Spinal cord (tissue), 10 donors: Measurements from ENCODE around the gene TTLL8. TPM values are rescaled to one million over a fixed set of nuclear protein-coding genes. Genes with fewer than 3 reads are reported as not detected.

Source experiments
- DNase-seq, 6 donors: peaks; one replicate each; pipeline versions ENCODE4 v3.0.0 to v3.0.0-alpha.2; 2013 to 2015; ENCODE audit warnings: low spot score in 6 of 6, low read depth in 4 of 6
- H3K27ac ChIP-seq: one replicate; pipeline ENCODE4 v1.5.1; 2013; ENCODE audit warnings: low read depth, low read length, control low read depth
- H3K27me3 ChIP-seq: one replicate; pipeline ENCODE4 v1.6.1; 2013; ENCODE audit warnings: low read length; ENCODE audit not compliant: control insufficient read depth, insufficient read depth
- H3K36me3 ChIP-seq: one replicate; pipeline ENCODE4 v1.6.1; 2013; ENCODE audit warnings: low read length; ENCODE audit not compliant: control insufficient read depth, insufficient read depth
- H3K4me1 ChIP-seq: one replicate; pipeline ENCODE4 v1.6.1; 2013; ENCODE audit warnings: low read length; ENCODE audit not compliant: control insufficient read depth, insufficient read depth
- H3K4me3 ChIP-seq: one replicate; pipeline ENCODE4 v1.5.1; 2013; ENCODE audit warnings: low read depth, low read length, control low read depth
- H3K9me3 ChIP-seq: one replicate; pipeline ENCODE4 v1.6.1; 2013; ENCODE audit warnings: low read length; ENCODE audit not compliant: control insufficient read depth, insufficient read depth
- WGBS: methylation state at CpG from one replicate; pipeline ENCODE4 v1.1.5; 2013; ENCODE audit warnings: missing lambda C conversion rate; ENCODE audit not compliant: insufficient coverage; 5-methylcytosine and 5-hydroxymethylcytosine counted together
- polyA plus RNA-seq, 2 donors: library from polyadenylated mRNA; unstranded; fragments of 120-200 nt; gene quantifications; one replicate each; pipeline ENCODE4 v1.2.1, GENCODE V29; 2013; ENCODE audit not compliant: insufficient read length in 2 of 2
- total RNA-seq, 2 donors: library from RNA; depleted of rRNA in 1 of 2; stranded (reverse); fragments of 120-200 nt in 1 of 2; fragments of >200 nt in 1 of 2; gene quantifications; one replicate each; pipeline versions ENCODE4 v1.2.3 to v1.2.4, GENCODE V29; 2013 to 2014
- donor health status: healthy.

The TTLL8 gene
- total and polyA plus RNA-seq, 4 donors, result not detected

- Histone ChIP-seq H3K36me3 (peaks cover 5% of the 10 kb centered on the region), H3K4me1 (peaks cover 20% of the 10 kb centered on the region), H3K9me3 (no peaks in the 10 kb centered on the region), H3K27me3 (peaks cover 12% of the 10 kb centered on the region), H3K4me3 (no peak overlapping the region), H3K27ac (no peak overlapping the region)
- no peak for DNase-seq
- WGBS, result 87% methylated on average over 17 of the region's 19 CpGs
Observed at GRCh38 chr22:49996518-49997250, 61.4 kb downstream of the TTLL8 start.

DNA sequence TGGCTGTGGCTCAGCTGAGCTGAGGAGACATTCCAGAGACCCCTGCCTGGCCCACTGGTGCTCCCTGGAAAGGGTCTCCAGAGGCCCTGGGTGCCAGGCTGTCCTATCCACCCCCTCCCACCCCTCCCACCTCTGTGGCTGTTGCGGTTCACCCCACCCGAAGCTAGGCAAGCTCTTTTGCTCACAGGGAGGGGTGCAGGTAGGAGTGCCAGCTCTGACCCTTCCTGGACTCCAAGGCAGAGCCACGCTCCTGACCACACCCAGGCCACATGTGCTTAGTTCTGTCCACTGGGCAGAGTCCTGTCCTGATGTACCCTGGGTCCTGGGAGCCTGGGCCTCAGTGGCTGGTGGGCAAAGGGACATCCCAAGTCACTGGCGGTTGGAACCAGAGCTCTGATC, 62.0 kb downstream of the TTLL8 start:
- Histone ChIP-seq H3K4me1 (peaks cover 20% of the 10 kb centered on the region), H3K27ac (no peak overlapping the region), H3K4me3 (no peak overlapping the region), H3K9me3 (peaks cover 3% of the 10 kb centered on the region), H3K36me3 (peaks cover 5% of the 10 kb centered on the region), H3K27me3 (peaks cover 12% of the 10 kb centered on the region)
- 91% methylated on average over 4 of the region's 4 CpGs for WGBS
- DNase-seq, result no peak

- H3K4me1 ChIP-seq, result peaks cover 20% of the 10 kb centered on the region
- no peak for DNase-seq
- no peak overlapping the region for H3K27ac ChIP-seq
- H3K9me3 ChIP-seq, result peaks cover 5% of the 10 kb centered on the region
- H3K36me3 ChIP-seq, result peaks cover 5% of the 10 kb centered on the region
- 82% methylated on average over 10 of the region's 10 CpGs for WGBS
- no peak overlapping the region for H3K4me3 ChIP-seq
- peaks cover 9% of the 10 kb centered on the region for H3K27me3 ChIP-seq
Observed at GRCh38 chr22:49995361-49996118, 62.6 kb downstream of the TTLL8 start.

- WGBS, result 78% methylated on average over 3 of the region's 3 CpGs
- Histone ChIP-seq H3K4me1 (peaks cover 16% of the 10 kb centered on the region), H3K27me3 (peaks cover 3% of the 10 kb centered on the region), H3K9me3 (peaks cover 5% of the 10 kb centered on the region), H3K36me3 (peaks cover 5% of the 10 kb centered on the region), H3K4me3 (no peak overlapping the region), H3K27ac (no peak overlapping the region)
- DNase-seq, result no peak
Observed at GRCh38 chr22:49995041-49995360, 63.1 kb downstream of the TTLL8 start.

DNA sequence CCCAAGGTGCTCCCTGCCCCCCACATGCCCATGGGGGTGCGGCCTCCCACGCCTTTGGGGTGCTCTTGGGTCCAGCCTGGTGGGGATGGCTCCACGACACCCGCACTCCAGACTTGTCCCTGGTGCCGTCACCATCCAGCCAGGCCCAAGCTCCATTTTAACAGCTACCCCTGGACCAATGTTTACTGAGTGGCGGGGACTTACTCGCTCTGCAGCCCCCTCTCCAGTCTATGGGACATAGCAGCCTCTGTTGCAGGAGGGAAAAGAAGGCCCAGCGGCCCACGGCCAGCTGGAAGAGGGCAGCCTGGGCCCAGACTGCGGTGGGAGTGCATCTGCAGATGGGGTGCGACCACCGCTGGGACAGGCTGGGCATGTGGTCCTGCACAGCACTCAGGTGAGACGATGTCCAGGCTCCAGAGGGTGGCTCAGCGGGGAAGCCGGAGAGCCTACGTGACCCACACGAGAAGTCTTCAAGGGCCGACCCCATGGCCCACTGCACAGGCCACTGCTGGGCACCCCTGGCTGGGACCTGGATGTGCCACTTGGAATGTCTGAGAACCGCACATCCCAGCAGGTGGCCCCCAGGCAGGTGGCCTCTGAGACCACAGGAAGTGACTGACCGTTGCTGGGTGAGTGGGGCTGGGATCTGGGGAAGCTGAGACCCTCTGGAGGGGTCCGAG, 63.6 kb downstream of the TTLL8 start:
- Histone ChIP-seq H3K4me1 (peaks cover 12% of the 10 kb centered on the region), H3K4me3 (no peak overlapping the region), H3K9me3 (peaks cover 5% of the 10 kb centered on the region), H3K27ac (no peak overlapping the region), H3K27me3 (no peaks in the 10 kb centered on the region), H3K36me3 (peaks cover 5% of the 10 kb centered on the region)
- no peak for DNase-seq
- WGBS, result 89% methylated on average over 21 of the region's 21 CpGs

DNA sequence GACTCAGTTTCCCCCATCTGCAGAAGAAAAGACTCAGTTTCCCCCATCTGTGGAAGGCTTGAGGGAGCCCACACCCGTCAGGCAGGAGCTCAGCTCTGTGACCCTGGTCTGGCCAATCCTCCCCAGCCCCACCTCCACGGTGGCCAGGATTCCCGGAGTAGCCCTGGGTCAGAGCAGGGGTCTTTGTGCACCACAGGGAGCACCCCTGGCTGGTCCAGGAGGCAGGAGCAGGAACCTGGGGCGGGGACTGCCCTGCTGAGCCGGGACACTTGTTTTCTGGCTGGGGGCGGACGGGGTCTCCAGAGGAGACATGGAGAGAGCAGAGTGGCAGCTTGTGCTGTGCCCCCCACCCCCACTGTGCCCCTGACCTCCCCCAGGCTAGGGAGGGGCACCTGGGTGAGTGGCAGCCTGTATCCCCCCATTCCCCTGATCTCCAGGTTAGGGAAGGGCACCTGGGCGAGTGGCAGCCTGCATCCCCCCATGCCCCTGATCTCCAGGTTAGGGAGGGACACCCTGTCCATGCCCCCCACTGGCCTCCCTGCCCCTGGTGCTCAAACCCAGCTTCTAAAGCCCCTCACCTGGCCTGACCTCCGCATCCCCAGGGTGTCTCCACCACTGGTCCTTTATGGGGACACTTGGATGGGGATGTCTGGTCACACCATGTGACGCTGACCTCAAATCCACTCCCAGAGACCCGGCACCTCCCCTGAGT, 64.3 kb downstream of the TTLL8 start:
- Histone ChIP-seq H3K36me3 (peaks cover 5% of the 10 kb centered on the region), H3K4me3 (no peak overlapping the region), H3K27me3 (no peaks in the 10 kb centered on the region), H3K4me1 (peaks cover 9% of the 10 kb centered on the region), H3K27ac (no peak overlapping the region), H3K9me3 (peaks cover 5% of the 10 kb centered on the region)
- WGBS, result 64% methylated on average over 10 of the region's 11 CpGs
- DNase-seq, result no peak

- no peak for DNase-seq
- H3K4me3 ChIP-seq, result no peak overlapping the region
- peaks cover 9% of the 10 kb centered on the region for H3K4me1 ChIP-seq
- 34% methylated on average over 22 of the region's 23 CpGs for WGBS
- no peak overlapping the region for H3K27ac ChIP-seq
- peaks cover 5% of the 10 kb centered on the region for H3K36me3 ChIP-seq
- H3K27me3 ChIP-seq, result no peaks in the 10 kb centered on the region
- H3K9me3 ChIP-seq, result peaks cover 5% of the 10 kb centered on the region
Observed at GRCh38 chr22:49992921-49993648, 65.0 kb downstream of the TTLL8 start.

GRCh38 chr22:49991907-49992533, 66.1 kb downstream of the TTLL8 start:
- Histone ChIP-seq H3K9me3 (peaks cover 5% of the 10 kb centered on the region), H3K4me1 (peaks cover 9% of the 10 kb centered on the region), H3K27me3 (no peaks in the 10 kb centered on the region), H3K36me3 (peaks cover 3% of the 10 kb centered on the region), H3K27ac (no peak overlapping the region), H3K4me3 (no peak overlapping the region)
- no peak for DNase-seq
- 84% methylated on average over 7 of the region's 7 CpGs for WGBS
